GM10248 (cell line): Measurements from ENCODE around the gene KLK11.

ENCODE experiments used
- CTCF ChIA-PET: fragments of 300-600 bp; sonication (Branson Sonifier 250); formaldehyde crosslinking; extraction: SDS; loops from one replicate; lab custom pipeline; 2021; ENCODE audit warnings: antibody characterized with exemption; lab: Yijun Ruan, JAX
- POLR2A ChIA-PET: fragments of 350-650 bp; sonication (Branson Sonifier 250); formaldehyde crosslinking; extraction: SDS; loops from one replicate; lab custom pipeline; 2020; ENCODE audit warnings: antibody characterized with exemption; lab: Yijun Ruan, JAX
- DNase-seq: peaks from one replicate; pipeline ENCODE4 v3.0.0; 2012; ENCODE audit errors: extremely low spot score
- CTCF ChIP-seq: IDR thresholded peaks from 2 replicates; pipeline ENCODE4 v1.5.1; 2012; ENCODE audit warnings: mild to moderate bottlenecking, low read depth; ENCODE audit errors: extremely low read depth, missing control alignments, control extremely low read depth

Gene KLK11

GRCh38 chr19:51018745-51019543 lies 7.5 kb downstream of the KLK11 start:
- TF ChIP-seq CTCF, result no peak
- ChIA-PET CTCF (interaction anchor here (4.6 kb wide), 1 partner anchor 77 kb away, joined by 19 read pairs; no protein-coding TSS in a partner anchor), POLR2A (interaction anchor here (0.6 kb wide), 1 partner anchor 214 kb away, joined by 4 read pairs; no protein-coding TSS in a partner anchor)
- DNase-seq, result no peak

- CTCF ChIA-PET, result interaction anchor here (1.0 to 1.1 kb wide), 2 partner anchors 79 to 461 kb away, joined by 3 read pairs; no protein-coding TSS in a partner anchor
- POLR2A ChIA-PET, result no interaction called here
- DNase-seq, result peak; percentile 86
- TF ChIP-seq CTCF, result peak; percentile 24
Observed at GRCh38 chr19:51016798-51017683, 9.4 kb downstream of the KLK11 start.

GRCh38 chr19:51015691-51016267 lies 10.6 kb downstream of the KLK11 start:
- TF ChIP-seq CTCF, result no peak
- no peak for DNase-seq
- CTCF ChIA-PET, result interaction anchor here (1.0 to 1.1 kb wide), 2 partner anchors 81 to 459 kb away, joined by 3 read pairs; no protein-coding TSS in a partner anchor
- POLR2A ChIA-PET, result no interaction called here

GRCh38 chr19:51014242-51014641 lies 12.2 kb downstream of the KLK11 start:
- ChIA-PET CTCF (no interaction called here), POLR2A (no interaction called here)
- no peak for TF ChIP-seq CTCF
- no peak for DNase-seq

- no peak for DNase-seq
- CTCF ChIA-PET, result no interaction called here
- TF ChIP-seq CTCF, result no peak
- POLR2A ChIA-PET, result no interaction called here
Observed at GRCh38 chr19:51012661-51013190, 13.7 kb downstream of the KLK11 start.
